Vagina (tissue), 2 donors: ENCODE results near the gene GNG7.
"Not testable (repeated sequence)": the region's sequence is repeated elsewhere in the genome, so short reads cannot be mapped to it uniquely, and the experiment has no call there.

ENCODE experiments used
- POLR2AphosphoS5 ChIP-seq, 2 donors: sonication (generic); formaldehyde crosslinking; IDR thresholded peaks; one replicate each; pipeline ENCODE4 v1.9.0; 2017; ENCODE audit warnings: antibody characterized with exemption in 2 of 2, mild to moderate bottlenecking in 2 of 2, low read depth in 1 of 2; ENCODE audit not compliant: insufficient read depth in 1 of 2
- TF ChIP-seq, protein P1 (sequence below), 3 experiments: fragments of 450-650 bp in 2 of 3; fragments of 200-600 bp in 1 of 3; sonication (generic) in 1 of 3; IDR thresholded peaks; one replicate each; pipeline ENCODE4 v1.5.1; 2017 to 2019; ENCODE audit warnings: antibody characterized with exemption in 3 of 3, mild to moderate bottlenecking in 2 of 3, moderate library complexity in 2 of 3

DNA sequence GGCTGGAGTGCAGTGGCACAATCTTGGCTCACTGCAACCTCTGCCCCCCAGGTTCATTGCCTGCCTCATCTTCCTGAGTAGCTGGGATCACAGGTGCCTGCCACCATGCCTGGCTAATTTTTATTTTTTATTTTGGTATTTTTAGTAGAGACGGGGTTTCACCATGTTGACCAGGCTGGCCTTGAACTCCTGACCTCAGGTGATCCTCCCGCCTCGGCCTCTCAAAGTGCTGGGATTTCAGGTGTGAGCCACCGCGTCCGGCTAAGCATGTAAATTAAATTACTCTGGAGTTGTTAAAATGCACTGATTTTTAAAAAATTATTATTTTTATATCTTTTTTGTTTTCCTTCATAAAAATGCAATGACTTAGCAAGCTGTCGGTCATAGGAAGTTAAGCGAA is 195.8 kb downstream of the GNG7 start:
- TF ChIP-seq, protein P1, sequence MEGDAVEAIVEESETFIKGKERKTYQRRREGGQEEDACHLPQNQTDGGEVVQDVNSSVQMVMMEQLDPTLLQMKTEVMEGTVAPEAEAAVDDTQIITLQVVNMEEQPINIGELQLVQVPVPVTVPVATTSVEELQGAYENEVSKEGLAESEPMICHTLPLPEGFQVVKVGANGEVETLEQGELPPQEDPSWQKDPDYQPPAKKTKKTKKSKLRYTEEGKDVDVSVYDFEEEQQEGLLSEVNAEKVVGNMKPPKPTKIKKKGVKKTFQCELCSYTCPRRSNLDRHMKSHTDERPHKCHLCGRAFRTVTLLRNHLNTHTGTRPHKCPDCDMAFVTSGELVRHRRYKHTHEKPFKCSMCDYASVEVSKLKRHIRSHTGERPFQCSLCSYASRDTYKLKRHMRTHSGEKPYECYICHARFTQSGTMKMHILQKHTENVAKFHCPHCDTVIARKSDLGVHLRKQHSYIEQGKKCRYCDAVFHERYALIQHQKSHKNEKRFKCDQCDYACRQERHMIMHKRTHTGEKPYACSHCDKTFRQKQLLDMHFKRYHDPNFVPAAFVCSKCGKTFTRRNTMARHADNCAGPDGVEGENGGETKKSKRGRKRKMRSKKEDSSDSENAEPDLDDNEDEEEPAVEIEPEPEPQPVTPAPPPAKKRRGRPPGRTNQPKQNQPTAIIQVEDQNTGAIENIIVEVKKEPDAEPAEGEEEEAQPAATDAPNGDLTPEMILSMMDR (IDR thresholded peaks at IDR 0.05), result not testable (repeated sequence)
- TF ChIP-seq POLR2AphosphoS5 (IDR thresholded peaks at IDR 0.05; ENCODE audit: insufficient read depth in 1 of 2, low read depth in 1 of 2), result not testable (repeated sequence)
